HG02885 (cell line): ENCODE measurements around the gene SCYGR1.
"Not testable (repeated sequence)": the region's sequence is repeated elsewhere in the genome, so short reads cannot be mapped to it uniquely, and the experiment has no call there.

Experiments
- ATAC-seq: cut with Tn5 transposase; IDR thresholded peaks from one replicate; pipeline ENCODE4 v1.9.1; 2021; ENCODE audit warnings: mild to moderate bottlenecking; ENCODE audit not compliant: unreplicated experiment, poor library complexity

SCYGR1 gene

GRCh38 chr2:227376656-227377396 lies 10.9 kb downstream of the SCYGR1 start:
- no peak for ATAC-seq

GRCh38 chr2:227374158-227374557 lies 13.6 kb downstream of the SCYGR1 start:
- peak; percentile 81 for ATAC-seq

GRCh38 chr2:227373389-227373788 lies 14.4 kb downstream of the SCYGR1 start:
- no peak for ATAC-seq

DNA sequence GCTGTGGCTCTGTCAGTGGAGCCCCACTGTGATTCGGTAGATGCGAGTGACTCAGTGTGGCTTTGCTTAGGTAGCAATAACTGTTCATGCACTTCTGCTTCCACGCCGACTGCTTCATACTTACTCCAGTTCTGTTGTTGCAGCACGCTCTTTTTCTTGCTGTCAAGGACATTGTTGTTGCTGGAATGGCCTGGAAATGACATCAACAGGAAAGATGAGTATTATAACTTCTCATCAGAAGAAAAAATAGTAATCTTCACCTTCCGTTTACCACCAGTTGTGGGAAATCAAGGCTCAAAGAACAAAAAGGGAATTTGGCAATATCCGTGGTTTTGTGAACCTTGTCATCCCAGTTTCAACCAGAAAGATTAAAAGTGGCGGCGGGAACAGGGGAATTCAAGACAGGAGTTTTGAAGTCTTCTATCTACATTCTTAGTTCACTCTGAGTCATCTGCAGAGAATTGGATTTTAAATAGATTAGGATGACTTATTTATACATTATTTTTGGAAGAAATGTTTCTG lies 16.9 kb downstream of the SCYGR1 start:
- ATAC-seq, result no peak

- no peak for ATAC-seq
Measured at GRCh38 chr2:227370092-227370491, 17.7 kb downstream of the SCYGR1 start.

- no peak for ATAC-seq
Measured at GRCh38 chr2:227368574-227368973, 19.2 kb downstream of the SCYGR1 start.

- ATAC-seq, result no peak
Measured at GRCh38 chr2:227367427-227367795, 20.3 kb downstream of the SCYGR1 start.

GRCh38 chr2:227366769-227367426 lies 20.9 kb downstream of the SCYGR1 start:
- ATAC-seq, result no peak

DNA sequence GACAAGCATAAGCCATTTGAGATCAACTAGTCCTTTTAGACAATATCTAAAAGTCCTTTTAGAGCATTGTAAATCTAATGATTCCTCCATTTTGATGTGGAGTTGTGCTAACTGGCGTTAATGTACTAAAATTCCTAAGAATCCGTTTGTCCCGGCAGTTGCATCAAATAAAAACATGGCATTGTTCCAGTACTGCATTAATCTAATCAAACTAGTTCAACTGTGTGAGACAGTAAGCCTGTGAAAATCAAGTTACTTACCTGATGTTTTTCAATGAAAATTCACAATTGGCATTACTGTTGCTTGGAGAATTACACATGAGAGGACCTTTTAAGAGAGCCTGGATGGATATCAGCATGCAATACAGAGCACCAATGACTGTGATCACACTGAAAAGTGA lies 21.9 kb downstream of the SCYGR1 start:
- ATAC-seq, result no peak

DNA sequence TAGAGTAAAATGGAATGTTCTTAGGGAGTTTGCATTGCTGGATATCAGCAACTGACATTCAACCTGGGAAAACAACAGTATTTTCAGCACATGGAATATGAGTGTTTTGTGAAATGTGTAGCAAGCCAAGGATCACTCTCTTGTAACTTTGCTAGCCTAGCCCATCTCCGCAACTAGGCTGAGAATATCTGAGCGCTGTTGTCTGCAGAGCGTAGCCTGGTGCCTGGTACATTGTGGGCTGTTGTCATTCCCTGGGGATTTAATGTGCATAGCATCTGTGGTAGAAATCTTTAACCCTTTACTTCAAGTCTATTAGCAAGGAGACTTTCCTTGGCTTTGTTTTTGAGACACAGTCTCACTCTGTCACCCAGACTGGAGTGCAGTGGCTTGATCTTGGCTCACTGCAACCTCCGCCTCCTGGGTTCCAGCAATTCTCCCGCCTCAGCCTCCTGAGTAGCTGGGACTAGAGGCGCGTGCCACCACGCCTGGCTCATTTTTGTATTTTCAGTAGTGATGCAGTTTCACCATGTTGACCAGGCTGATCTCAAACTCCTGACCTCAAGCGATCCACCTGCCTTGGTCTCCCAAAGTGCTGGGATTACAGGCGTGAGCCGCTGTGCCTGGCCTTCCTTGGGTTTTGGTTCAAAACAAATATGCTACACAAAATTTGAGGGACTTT lies 23.0 kb downstream of the SCYGR1 start:
- not testable (repeated sequence) for ATAC-seq

DNA sequence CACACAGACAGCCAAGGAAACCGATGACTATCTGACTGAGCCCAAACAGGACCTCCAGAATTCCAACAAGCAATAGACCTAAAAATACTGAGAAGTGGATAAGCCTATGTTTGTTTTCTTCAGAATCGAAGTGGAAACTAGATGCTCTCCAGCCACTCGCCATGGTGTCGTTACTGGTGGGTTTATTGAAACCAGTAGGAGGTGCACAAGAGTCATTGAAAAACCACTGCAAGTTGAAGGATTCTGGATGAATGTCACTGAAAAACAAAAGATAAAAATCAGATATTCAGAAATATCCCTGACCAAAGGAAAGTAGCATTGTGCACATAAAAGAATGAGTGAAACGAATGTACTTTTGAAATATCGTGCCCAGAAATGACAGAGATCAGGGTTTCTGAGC lies 24.0 kb downstream of the SCYGR1 start:
- no peak for ATAC-seq

DNA sequence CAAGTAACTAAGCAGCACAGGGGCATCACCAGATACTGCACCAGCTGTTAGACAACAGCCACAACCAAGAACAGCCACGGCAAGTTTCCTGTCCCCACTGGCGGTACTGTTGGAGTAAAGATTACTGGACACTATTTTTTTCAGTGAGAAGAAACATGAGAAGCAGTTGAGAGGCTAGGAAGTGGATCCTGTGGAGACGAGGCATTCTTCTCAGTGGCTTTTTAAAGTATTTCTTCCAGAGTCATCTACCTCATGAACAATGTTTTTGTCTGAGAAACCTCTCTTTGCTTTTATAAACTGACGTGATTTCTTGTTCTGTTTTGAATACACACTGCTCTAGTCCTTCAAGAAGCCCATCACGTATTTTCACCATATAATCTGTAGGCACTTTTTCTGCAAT lies 27.4 kb downstream of the SCYGR1 start:
- no peak for ATAC-seq

- peak; percentile 87 for ATAC-seq
Measured at GRCh38 chr2:227351639-227352038, 36.1 kb downstream of the SCYGR1 start.

- ATAC-seq, result no peak
Measured at GRCh38 chr2:227349989-227350612, 37.6 kb downstream of the SCYGR1 start.

DNA sequence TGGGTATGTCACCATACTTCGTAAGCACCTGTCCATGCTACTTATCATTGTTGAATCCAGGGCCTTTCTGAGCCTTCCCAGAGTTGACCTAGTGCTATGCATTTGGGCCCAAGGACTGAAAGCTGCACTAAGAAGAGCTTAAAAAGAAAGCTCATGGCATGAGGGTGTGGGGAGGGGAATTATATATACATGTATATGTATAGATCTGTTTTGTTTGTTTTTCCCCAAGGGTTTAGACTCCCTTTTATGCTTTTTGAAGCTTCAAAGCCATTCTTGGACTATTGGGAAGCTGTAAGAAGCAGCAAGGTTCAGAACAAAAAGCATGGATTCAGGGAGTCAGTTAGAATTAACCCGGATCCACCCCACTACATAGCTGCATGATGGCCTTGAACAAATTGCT lies 39.4 kb downstream of the SCYGR1 start:
- no peak for ATAC-seq

- no peak for ATAC-seq
Measured at GRCh38 chr2:227347117-227347516, 40.6 kb downstream of the SCYGR1 start.

- no peak for ATAC-seq
Measured at GRCh38 chr2:227344231-227344630, 43.5 kb downstream of the SCYGR1 start.

DNA sequence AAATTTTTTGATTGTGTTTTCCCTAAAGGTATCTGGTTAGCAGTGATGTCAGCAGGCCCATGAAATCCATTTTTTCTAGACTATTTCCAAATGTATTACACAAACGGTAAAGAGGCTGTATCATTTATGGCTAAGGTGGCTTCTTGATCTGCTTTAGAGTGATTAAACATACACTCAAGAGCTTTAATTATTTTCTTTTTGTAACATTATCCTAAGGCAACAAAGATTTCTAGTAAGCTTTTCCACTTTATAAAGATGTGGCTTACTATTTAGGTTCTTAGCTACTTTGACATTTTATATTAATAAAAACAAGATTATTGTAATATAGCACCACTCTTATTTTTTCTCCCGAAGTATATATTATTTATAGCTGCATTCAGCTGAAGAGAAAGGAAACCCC lies 46.2 kb downstream of the SCYGR1 start:
- ATAC-seq, result no peak

- no peak for ATAC-seq
Measured at GRCh38 chr2:227340106-227340505, 47.6 kb downstream of the SCYGR1 start.

- ATAC-seq, result no peak
Measured at GRCh38 chr2:227339098-227339599, 48.6 kb downstream of the SCYGR1 start.
